Prostate gland (tissue), 2 donors: ENCODE measurements around the gene PSD4.

Experiments used
- POLR2A ChIP-seq: fragments of 450-650 bp; IDR thresholded peaks from one replicate; pipeline ENCODE4 v1.6.1; 2016; ENCODE audit warnings: antibody characterized with exemption, mild to moderate bottlenecking
- POLR2AphosphoS5 ChIP-seq: sonication (generic); formaldehyde crosslinking; IDR thresholded peaks from one replicate; pipeline ENCODE4 v1.6.1; 2017; ENCODE audit warnings: antibody characterized with exemption
- TF ChIP-seq, protein P1 (sequence below), 4 experiments: fragments of 200-600 bp in 2 of 4; fragments of 450-650 bp in 2 of 4; sonication (generic) in 2 of 4; IDR thresholded peaks; 1 replicate in 3 of 4; 2 replicates in 1 of 4; pipeline ENCODE4 v1.5.1; 2016 to 2019; ENCODE audit warnings: antibody characterized with exemption in 4 of 4, mild to moderate bottlenecking in 2 of 4, moderate library complexity in 2 of 4

DNA sequence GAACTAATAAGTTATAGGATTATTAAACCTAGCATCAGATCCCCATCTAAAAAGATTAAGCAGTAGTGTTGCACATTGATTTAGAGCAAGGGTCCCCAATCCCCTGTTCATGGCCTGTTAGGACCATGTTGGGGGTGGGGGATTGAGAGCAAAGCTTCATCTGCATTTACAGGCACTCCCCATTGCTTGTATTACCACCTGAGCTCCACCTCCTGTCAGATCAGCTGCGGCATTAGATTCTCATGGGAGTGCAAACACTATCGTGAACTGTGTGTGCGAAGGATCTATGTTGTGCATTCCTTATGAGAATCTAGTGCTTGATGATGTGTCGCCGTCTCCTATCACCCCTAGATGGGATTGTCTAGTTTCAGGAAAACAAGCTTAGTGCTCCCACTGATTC is 18.4 kb upstream of the PSD4 start:
- no peak for TF ChIP-seq POLR2A
- TF ChIP-seq, protein P1, sequence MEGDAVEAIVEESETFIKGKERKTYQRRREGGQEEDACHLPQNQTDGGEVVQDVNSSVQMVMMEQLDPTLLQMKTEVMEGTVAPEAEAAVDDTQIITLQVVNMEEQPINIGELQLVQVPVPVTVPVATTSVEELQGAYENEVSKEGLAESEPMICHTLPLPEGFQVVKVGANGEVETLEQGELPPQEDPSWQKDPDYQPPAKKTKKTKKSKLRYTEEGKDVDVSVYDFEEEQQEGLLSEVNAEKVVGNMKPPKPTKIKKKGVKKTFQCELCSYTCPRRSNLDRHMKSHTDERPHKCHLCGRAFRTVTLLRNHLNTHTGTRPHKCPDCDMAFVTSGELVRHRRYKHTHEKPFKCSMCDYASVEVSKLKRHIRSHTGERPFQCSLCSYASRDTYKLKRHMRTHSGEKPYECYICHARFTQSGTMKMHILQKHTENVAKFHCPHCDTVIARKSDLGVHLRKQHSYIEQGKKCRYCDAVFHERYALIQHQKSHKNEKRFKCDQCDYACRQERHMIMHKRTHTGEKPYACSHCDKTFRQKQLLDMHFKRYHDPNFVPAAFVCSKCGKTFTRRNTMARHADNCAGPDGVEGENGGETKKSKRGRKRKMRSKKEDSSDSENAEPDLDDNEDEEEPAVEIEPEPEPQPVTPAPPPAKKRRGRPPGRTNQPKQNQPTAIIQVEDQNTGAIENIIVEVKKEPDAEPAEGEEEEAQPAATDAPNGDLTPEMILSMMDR (IDR thresholded peaks at IDR 0.05): no peak
- no peak for TF ChIP-seq POLR2AphosphoS5
